HepG2 (cell line): Measurements from ENCODE around the gene UCN3. TPM values are rescaled to one million over a fixed set of nuclear protein-coding genes. Genes with fewer than 3 reads are reported as not detected.
A peak's percentile ranks its signal among the peaks of the same experiment; 100 is the strongest.

ENCODE experiments used
- ATAC-seq: fragments of 200-7000 bp; cut with Tn5 transposase; 3 replicates; pipeline ENCODE4 v1.9.1; 2020; ENCODE audit warnings: mild to moderate bottlenecking, moderate library complexity
- BruUV-seq: library from RNA; stranded (reverse); fragments of 400-500 nt; replicated peaks from 2 replicates; lab custom pipeline; 2021; lab: Mats Ljungman, UMichigan
- CTCF ChIA-PET: fragments of 300-600 bp; formaldehyde crosslinking; extraction: SDS; loops from one replicate; lab custom pipeline; 2021; ENCODE audit warnings: low total read pairs, inconsistent platforms, low intra/inter-chr PET ratio; lab: Yijun Ruan, JAX
- POLR2A ChIA-PET: fragments of 350-600 bp; sonication (Branson Sonifier 250); formaldehyde crosslinking; loops from one replicate; lab custom pipeline; 2020; ENCODE audit warnings: antibody characterized with exemption, inconsistent platforms; lab: Yijun Ruan, JAX
- DNase-seq: peaks from one replicate; pipeline ENCODE4 v3.0.0-alpha.2; 2015; ENCODE audit warnings: low spot score
- FAIRE-seq: peaks from 3 replicates; lab custom pipeline; 2011; peaks lifted over from hg19 to GRCh38; lab: Jason Lieb, UNC
- H2AFZ ChIP-seq: one replicate; pipeline ENCODE4 v1.6.1; 2011; ENCODE audit warnings: low read length, inconsistent platforms
- H3K27ac ChIP-seq: fragments of 300-600 bp; 3 replicates; pipeline ENCODE4 v1.8.0; 2011; ENCODE audit warnings: mixed run types, mild to moderate bottlenecking, mixed read lengths, low read length, inconsistent platforms; ENCODE audit not compliant: insufficient read depth; ENCODE audit errors: extremely low read length
- H3K27me3 ChIP-seq, 2 experiments: fragments of 200-600 bp in 1 of 2; 2 replicates in 1 of 2; 3 replicates in 1 of 2; pipeline versions ENCODE4 v1.6.0 to v1.8.0; 2011; ENCODE audit warnings: low read length in 2 of 2, mild to moderate bottlenecking in 2 of 2, moderate library complexity in 2 of 2, inconsistent platforms in 1 of 2; ENCODE audit not compliant: insufficient read depth in 2 of 2, control insufficient read depth in 1 of 2
- H3K36me3 ChIP-seq, 2 experiments: fragments of 200-600 bp in 1 of 2; replicated peaks in 1 of 2; 2 replicates in 1 of 2; 3 replicates in 1 of 2; pipeline versions ENCODE4 v1.5.1 to v1.8.0; 2011; ENCODE audit warnings: low read length in 2 of 2, inconsistent platforms in 1 of 2; ENCODE audit not compliant: insufficient read depth in 2 of 2, control insufficient read depth in 1 of 2
- H3K4me1 ChIP-seq: 2 replicates; pipeline ENCODE4 v1.5.1; 2012; ENCODE audit warnings: low read length, inconsistent platforms; ENCODE audit not compliant: insufficient read depth
- H3K4me2 ChIP-seq: 2 replicates; pipeline ENCODE4 v1.6.0; 2011; ENCODE audit warnings: low read depth, low read length, inconsistent platforms
- H3K4me3 ChIP-seq, 3 experiments: fragments of 200-600 bp in 1 of 3; sonication (generic), shearing (Covaris generic) in 1 of 3; replicated peaks in 1 of 3; 2 replicates each; pipeline ENCODE4 v1.5.1; 2011 to 2016; ENCODE audit warnings: low read length in 3 of 3, inconsistent platforms in 2 of 3, low read depth in 2 of 3, mild to moderate bottlenecking in 2 of 3, control low read depth in 1 of 3, mixed read lengths in 1 of 3; ENCODE audit not compliant: insufficient read depth in 1 of 3
- H3K79me2 ChIP-seq: one replicate; pipeline ENCODE4 v1.6.1; 2011; ENCODE audit warnings: low read length, inconsistent platforms; ENCODE audit not compliant: insufficient read depth
- H3K9ac ChIP-seq: 2 replicates; pipeline ENCODE4 v1.6.0; 2011; ENCODE audit warnings: mild to moderate bottlenecking, low read depth, low read length, inconsistent platforms; ENCODE audit not compliant: insufficient read depth
- H3K9me3 ChIP-seq: 2 replicates; pipeline ENCODE4 v1.5.1; 2012; ENCODE audit warnings: mild to moderate bottlenecking, low read length
- H4K20me1 ChIP-seq: 2 replicates; pipeline ENCODE4 v1.6.0; 2011; ENCODE audit warnings: inconsistent platforms, mild to moderate bottlenecking, low read length, moderate library complexity; ENCODE audit not compliant: insufficient read depth
- ARNT ChIP-seq: fragments of 450-650 bp; IDR thresholded peaks from 2 replicates; pipeline ENCODE4 v1.6.1; 2017
- CENPT ChIP-seq: sonication (generic); formaldehyde crosslinking; IDR thresholded peaks from 2 replicates; pipeline ENCODE4 v1.8.0; 2022; ENCODE audit warnings: low read depth, mild to moderate bottlenecking, moderate library complexity, missing genetic modification reagents
- NBN ChIP-seq: fragments of 450-650 bp; conservative IDR thresholded peaks from 2 replicates; pipeline ENCODE4 v1.6.1; 2017
- ZNF180 ChIP-seq: sonication (generic); formaldehyde crosslinking; IDR thresholded peaks from 2 replicates; pipeline ENCODE4 v1.4.0; 2020; ENCODE audit warnings: low read depth, missing genetic modification reagents, borderline replicate concordance
- ZNF607 ChIP-seq: sonication (generic); formaldehyde crosslinking; IDR thresholded peaks from 2 replicates; pipeline ENCODE4 v1.5.1; 2020; ENCODE audit warnings: missing genetic modification reagents, mild to moderate bottlenecking, borderline replicate concordance
- ZNF776 ChIP-seq: sonication (generic); formaldehyde crosslinking; IDR thresholded peaks from 2 replicates; pipeline ENCODE4 v1.4.0; 2020; ENCODE audit warnings: mild to moderate bottlenecking, missing genetic modification reagents
- ZSCAN21 ChIP-seq: sonication (generic); formaldehyde crosslinking; IDR thresholded peaks from 2 replicates; pipeline ENCODE4 v1.8.0; 2022; ENCODE audit warnings: mild to moderate bottlenecking, missing genetic modification reagents, moderate library complexity, borderline replicate concordance
- WGBS: methylation state at CpG from one replicate; pipeline ENCODE4 v1.1.6; 2017; ENCODE audit warnings: low lambda C conversion rate; 5-methylcytosine and 5-hydroxymethylcytosine counted together
- in situ Hi-C: cut with HindIII; loops from 2 replicates; pipeline ENCODE4 v1.10.0; 2017; ENCODE audit warnings: low pct_unique_long_range_greater_than_20kb; ENCODE audit not compliant: extremely low pct_ligation_motif_present
- intact Hi-C: fragments of 100-400 bp; cut with micrococcal nuclease; formaldehyde crosslinking; loops from one replicate; pipeline ENCODE4 v1.10.0; 2022; ENCODE audit not compliant: unreplicated experiment
- polyA plus RNA-seq, 8 experiments: library from polyadenylated mRNA; depleted of rRNA in 3 of 8; stranded (reverse) in 7 of 8; unstranded in 1 of 8; fragments of >200 nt; fragmentation: Illumina TruSeq in 4 of 8; extraction: Trizol in 4 of 8; gene quantifications; 2 replicates each; pipeline versions ENCODE4 v1.2.1 to v1.2.3, GENCODE V29; 2011 to 2016; ENCODE audit warnings: low read depth in 4 of 8, missing spikeins in 1 of 8, mixed read lengths in 1 of 8; ENCODE audit not compliant: insufficient read depth in 1 of 8
- total RNA-seq, 5 experiments: library from RNA; depleted of rRNA; stranded (reverse); fragments of >200 nt; fragmentation: Illumina TruSeq; extraction: Trizol; gene quantifications; 2 replicates each; pipeline ENCODE4 v1.2.3, GENCODE V29; 2016; ENCODE audit warnings: low read depth in 1 of 5
- TF ChIP-seq, protein P1 (sequence below): sonication (generic); formaldehyde crosslinking; IDR thresholded peaks from 2 replicates; pipeline ENCODE4 v1.5.0; 2020; ENCODE audit warnings: missing genetic modification reagents

The UCN3 gene
- total and polyA plus RNA-seq, 2 of the 13 experiments (the other 11 are each of a cell fraction or from before 2014, with no cell fraction given), result not detected

DNA sequence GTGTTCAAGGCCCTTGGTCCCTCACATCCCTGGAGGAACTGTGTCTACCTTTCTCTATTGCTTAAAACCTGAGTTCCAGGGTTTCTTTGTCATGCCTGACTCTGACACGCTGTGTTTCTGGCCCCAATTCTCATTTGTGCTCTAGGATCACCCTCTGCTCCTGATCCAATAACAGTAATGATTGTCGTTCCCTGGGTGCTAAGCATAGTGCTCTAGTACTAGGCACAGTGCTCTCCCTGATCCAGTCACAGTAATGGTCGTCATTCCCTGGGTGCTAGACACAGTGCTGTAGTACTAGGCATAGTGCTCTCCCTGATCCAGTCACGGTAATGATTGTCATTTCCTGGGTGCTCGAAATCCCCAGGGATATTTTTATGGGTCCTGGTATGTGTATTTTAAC, 46.6 kb upstream of the UCN3 start:
- in situ Hi-C loops, result no loop called here

GRCh38 chr10:5319863-5320262, 44.9 kb upstream of the UCN3 start:
- H3K27ac ChIP-seq, result no peak overlapping the region
- in situ Hi-C loops, result no loop called here
- no TSS peak for BruUV-seq
- ChIA-PET POLR2A (no interaction called here), CTCF (no interaction called here)
- H3K4me2 ChIP-seq, result no peak overlapping the region
- H3K4me3 ChIP-seq, result no peak overlapping the region
- FAIRE-seq (no peak), DNase-seq (no peak), ATAC-seq (no peak)
- H3K36me3 ChIP-seq, result no peaks in the 10 kb centered on the region
- H3K9me3 ChIP-seq, result no peaks in the 10 kb centered on the region
- H3K79me2 ChIP-seq, result no peaks in the 10 kb centered on the region
- H3K4me1 ChIP-seq, result peaks cover 11% of the 10 kb centered on the region; the same call in 1 of the 2 replicates
- TF ChIP-seq ZNF776 (CRISPR knock-in tag) (no peak), CENPT (no peak), NBN (no peak), ZNF180 (CRISPR knock-in tag) (no peak)
- H3K9ac ChIP-seq, result no peak overlapping the region
- 21% methylated on average over 4 of the region's 4 CpGs for WGBS
- H3K27me3 ChIP-seq, result peaks cover 3 to 33% of the 10 kb centered on the region in 2 experiments; a peak in 4 of 5 replicates
- intact Hi-C loops, result no loop called here
- H4K20me1 ChIP-seq, result no peaks in the 10 kb centered on the region
- H2AFZ ChIP-seq, result no peak overlapping the region

More for the DNA sequence above, 46.6 kb upstream of the UCN3 start:
- Histone ChIP-seq H3K4me1 (peaks cover 11% of the 10 kb centered on the region; the same call in 1 of the 2 replicates), H3K4me2 (peak overlapping the region; percentile 48), H2AFZ (no peak overlapping the region), H3K4me3 (no peak overlapping the region), H4K20me1 (no peaks in the 10 kb centered on the region), H3K79me2 (no peaks in the 10 kb centered on the region), H3K27me3 (peaks cover 0 to 38% of the 10 kb centered on the region in 2 experiments; a peak in 4 of 5 replicates), H3K36me3 (no peaks in the 10 kb centered on the region), H3K9ac (no peak overlapping the region), H3K9me3 (no peaks in the 10 kb centered on the region), H3K27ac (no peak overlapping the region)
- FAIRE-seq (no peak), DNase-seq (no peak), ATAC-seq (no peak)
- CTCF ChIA-PET, result no interaction called here
- TF ChIP-seq ARNT (no peak), ZSCAN21 (CRISPR knock-in tag) (peak; percentile 92; the same call in 1 of the 2 replicates), ZNF607 (CRISPR knock-in tag) (no peak)
- TF ChIP-seq, protein P1, sequence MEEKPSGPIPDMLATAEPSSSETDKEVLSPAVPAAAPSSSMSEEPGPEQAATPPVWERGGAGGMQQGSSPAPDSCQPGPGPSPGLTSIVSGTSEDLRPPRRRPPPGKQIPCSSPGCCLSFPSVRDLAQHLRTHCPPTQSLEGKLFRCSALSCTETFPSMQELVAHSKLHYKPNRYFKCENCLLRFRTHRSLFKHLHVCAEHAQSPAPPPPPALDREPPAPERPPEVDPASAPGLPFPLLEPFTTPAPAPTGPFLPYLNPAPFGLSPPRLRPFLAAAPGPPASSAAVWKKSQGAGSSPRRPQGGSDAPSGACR (CRISPR knock-in tag), result no peak
- intact Hi-C loops, result no loop called here
- BruUV-seq, result no TSS peak
- POLR2A ChIA-PET, result no interaction called here
- WGBS, result 8% methylated on average over 5 of the region's 5 CpGs
